ENCODE measurements around the gene CBL.
"Not testable (repeated sequence)": the region's sequence is repeated elsewhere in the genome, so short reads cannot be mapped to it uniquely, and the experiment has no call there.

The CBL gene

GRCh38 chr11:119185981-119186634, 20.0 kb upstream of the CBL start:
- in situ Hi-C loops (cut with MboI; ENCODE audit: low sequenced_read_pairs, unreplicated experiment): no loop called here
- TF ChIP-seq CTCF (IDR thresholded peaks at IDR 0.05; ENCODE audit: borderline replicate concordance, control extremely low read depth, extremely low read depth, insufficient read depth, missing control alignments): no peak
- no peak for DNase-seq (ENCODE audit: low spot score)

GRCh38 chr11:119187123-119187892, 18.8 kb upstream of the CBL start:
- DNase-seq (ENCODE audit: low spot score): no peak
- no peak for TF ChIP-seq CTCF (IDR thresholded peaks at IDR 0.05; ENCODE audit: borderline replicate concordance, control extremely low read depth, extremely low read depth, insufficient read depth, missing control alignments)
- in situ Hi-C loops (cut with MboI; ENCODE audit: low sequenced_read_pairs, unreplicated experiment): no loop called here

- in situ Hi-C loops (cut with MboI; ENCODE audit: low sequenced_read_pairs, unreplicated experiment): no loop called here
- DNase-seq (ENCODE audit: low spot score): no peak
- TF ChIP-seq CTCF (IDR thresholded peaks at IDR 0.05; ENCODE audit: borderline replicate concordance, control extremely low read depth, extremely low read depth, insufficient read depth, missing control alignments): no peak
These were observed 18.1 kb upstream of the CBL start for GRCh38 chr11:119188067-119188466.

- TF ChIP-seq CTCF (IDR thresholded peaks at IDR 0.05; ENCODE audit: borderline replicate concordance, control extremely low read depth, extremely low read depth, insufficient read depth, missing control alignments): no peak
- DNase-seq (ENCODE audit: low spot score): no peak
- in situ Hi-C loops (cut with MboI; ENCODE audit: low sequenced_read_pairs, unreplicated experiment): no loop called here
These were observed 17.3 kb upstream of the CBL start for GRCh38 chr11:119188887-119189286.

- no peak for DNase-seq (ENCODE audit: low spot score)
- in situ Hi-C loops (cut with MboI; ENCODE audit: low sequenced_read_pairs, unreplicated experiment): no loop called here
- TF ChIP-seq CTCF (IDR thresholded peaks at IDR 0.05; ENCODE audit: borderline replicate concordance, control extremely low read depth, extremely low read depth, insufficient read depth, missing control alignments): no peak
These were observed 16.7 kb upstream of the CBL start for GRCh38 chr11:119189393-119189792.

GRCh38 chr11:119190531-119190930, 15.6 kb upstream of the CBL start:
- no peak for DNase-seq (ENCODE audit: low spot score)
- in situ Hi-C loops (cut with MboI; ENCODE audit: low sequenced_read_pairs, unreplicated experiment): no loop called here
- TF ChIP-seq CTCF (IDR thresholded peaks at IDR 0.05; ENCODE audit: borderline replicate concordance, control extremely low read depth, extremely low read depth, insufficient read depth, missing control alignments): no peak

GRCh38 chr11:119191265-119191664, 14.9 kb upstream of the CBL start:
- DNase-seq (ENCODE audit: low spot score); in situ Hi-C loops (cut with MboI; ENCODE audit: low sequenced_read_pairs, unreplicated experiment): not testable (repeated sequence)
